ENCODE data around the gene WIZ.

DNA sequence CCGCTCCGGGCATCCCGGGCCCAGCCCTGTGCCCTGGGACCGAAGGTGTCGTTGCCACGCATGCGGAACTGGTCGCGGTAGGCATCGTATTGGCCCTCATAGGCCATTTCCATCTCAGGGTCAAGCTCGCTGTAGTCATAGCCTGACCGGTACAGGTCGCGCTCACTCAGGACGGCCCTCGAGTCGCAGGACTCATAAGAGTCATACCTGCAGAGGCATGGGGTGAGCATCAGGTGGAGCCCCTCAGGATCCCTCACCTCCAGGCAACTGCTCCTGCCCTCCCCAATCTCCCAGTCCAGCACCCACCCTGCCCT lies 48.4 kb downstream of the WIZ start:
- TF ChIP-seq, protein P1, sequence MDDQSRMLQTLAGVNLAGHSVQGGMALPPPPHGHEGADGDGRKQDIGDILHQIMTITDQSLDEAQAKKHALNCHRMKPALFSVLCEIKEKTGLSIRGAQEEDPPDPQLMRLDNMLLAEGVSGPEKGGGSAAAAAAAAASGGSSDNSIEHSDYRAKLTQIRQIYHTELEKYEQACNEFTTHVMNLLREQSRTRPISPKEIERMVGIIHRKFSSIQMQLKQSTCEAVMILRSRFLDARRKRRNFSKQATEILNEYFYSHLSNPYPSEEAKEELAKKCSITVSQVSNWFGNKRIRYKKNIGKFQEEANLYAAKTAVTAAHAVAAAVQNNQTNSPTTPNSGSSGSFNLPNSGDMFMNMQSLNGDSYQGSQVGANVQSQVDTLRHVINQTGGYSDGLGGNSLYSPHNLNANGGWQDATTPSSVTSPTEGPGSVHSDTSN (IDR thresholded peaks at IDR 0.05; ENCODE audit: insufficient replicate concordance, low read depth, low read length): no peak
- no peak for TF ChIP-seq CTCF (IDR thresholded peaks at IDR 0.05 in 2 of 3, conservative IDR thresholded peaks at IDR 0.05 in 1 of 3; ENCODE audit: control insufficient read depth in 2 of 3, extremely low read depth in 1 of 3, insufficient read depth in 1 of 3, low read depth in 3 of 3, low read length in 3 of 3)
- TF ChIP-seq EZH2 (IDR thresholded peaks at IDR 0.05; ENCODE audit: borderline replicate concordance, control insufficient read depth, low read depth, low read length): no peak
- TF ChIP-seq IRF3 (IDR thresholded peaks at IDR 0.05): no peak
- TF ChIP-seq RELA (IDR thresholded peaks at IDR 0.05; ENCODE audit: borderline replicate concordance, partially characterized antibody): no peak
- TF ChIP-seq EP300 (IDR thresholded peaks at IDR 0.05; ENCODE audit: borderline replicate concordance in 1 of 2, control insufficient read depth in 1 of 2, low read depth in 2 of 2, low read length in 2 of 2): no peak
- no peak for TF ChIP-seq HDGF (IDR thresholded peaks at IDR 0.05)
- no peak for TF ChIP-seq CREM (IDR thresholded peaks at IDR 0.05; ENCODE audit: low read depth)
- no peak for TF ChIP-seq MEF2B (IDR thresholded peaks at IDR 0.05; ENCODE audit: partially characterized antibody, poor library complexity, severe bottlenecking)
- no peak for TF ChIP-seq RCOR1 (conservative IDR thresholded peaks at IDR 0.05; ENCODE audit: low read depth, low read length)
- no peak for TF ChIP-seq POLR2AphosphoS5 (IDR thresholded peaks at IDR 0.05; ENCODE audit: low read length)
- no peak for TF ChIP-seq ETV6 (conservative IDR thresholded peaks at IDR 0.05 in 1 of 2, IDR thresholded peaks at IDR 0.05 in 1 of 2; ENCODE audit: borderline replicate concordance in 1 of 2, low read depth in 1 of 2)
- no peak for TF ChIP-seq ZNF687 (IDR thresholded peaks at IDR 0.05)
